Measurements from ENCODE around the gene PPAN.

The PPAN gene

GRCh38 chr19:10104665-10105508, 1.3 kb upstream of the PPAN start:
- peak overlapping the region; percentile 99 to 100 for H3K27ac Mint-ChIP-seq
- peaks cover 88% of the 10 kb centered on the region for H3K4me1 Mint-ChIP-seq
- H3K9me3 Mint-ChIP-seq, result no peaks in the 10 kb centered on the region
- ATAC-seq (peak; percentile 85), DNase-seq (peak; percentile 83 to 92)
- no peaks in the 10 kb centered on the region for H3K27me3 Mint-ChIP-seq
- H3K4me3 Mint-ChIP-seq, result peak overlapping the region; percentile 84 to 89

- DNase-seq, result peak; percentile 91 to 92
- Mint-ChIP-seq H3K27ac (peak overlapping the region; percentile 99 to 100), H3K4me1 (peaks cover 90% of the 10 kb centered on the region), H3K27me3 (no peaks in the 10 kb centered on the region), H3K9me3 (no peaks in the 10 kb centered on the region), H3K4me3 (peak overlapping the region; percentile 84 to 89)
- peak; percentile 65 for ATAC-seq
Observed at GRCh38 chr19:10105509-10106099, 558 bp upstream of the PPAN start.

GRCh38 chr19:10107254-10107653, 1.1 kb downstream of the PPAN start:
- H3K4me1 Mint-ChIP-seq, result peaks cover 90% of the 10 kb centered on the region
- no peaks in the 10 kb centered on the region for H3K9me3 Mint-ChIP-seq
- no peaks in the 10 kb centered on the region for H3K27me3 Mint-ChIP-seq
- DNase-seq (no peak), ATAC-seq (no peak)
- peak overlapping the region; percentile 84 to 89 for H3K4me3 Mint-ChIP-seq
- H3K27ac Mint-ChIP-seq, result peak overlapping the region; percentile 96 to 99

GRCh38 chr19:10107817-10108367, 1.7 kb downstream of the PPAN start:
- H3K9me3 Mint-ChIP-seq, result no peaks in the 10 kb centered on the region
- H3K4me3 Mint-ChIP-seq, result peak overlapping the region; percentile 84 to 89
- H3K4me1 Mint-ChIP-seq, result peaks cover 90% of the 10 kb centered on the region
- H3K27ac Mint-ChIP-seq, result peak overlapping the region; percentile 69 to 96
- no peak for DNase-seq
- no peaks in the 10 kb centered on the region for H3K27me3 Mint-ChIP-seq
- no peak for ATAC-seq

GRCh38 chr19:10109528-10109927, 3.4 kb downstream of the PPAN start:
- H3K9me3 Mint-ChIP-seq, result no peaks in the 10 kb centered on the region
- peak overlapping the region in 1 of 2 donors; percentile 76 for H3K27ac Mint-ChIP-seq

GRCh38 chr19:10110076-10110971, 4.2 kb downstream of the PPAN start:
- Mint-ChIP-seq H3K27me3 (no peaks in the 10 kb centered on the region), H3K27ac (peak overlapping the region; percentile 43 to 70), H3K4me3 (peak overlapping the region; percentile 59 to 87), H3K4me1 (peaks cover 91% of the 10 kb centered on the region), H3K9me3 (no peaks in the 10 kb centered on the region)
- DNase-seq (no peak), ATAC-seq (no peak)

More at GRCh38 chr19:10109528-10109927, 3.4 kb downstream of the PPAN start:
- DNase-seq, result no peak
- Mint-ChIP-seq H3K27me3 (no peaks in the 10 kb centered on the region), H3K4me3 (peak overlapping the region; percentile 40 to 87), H3K4me1 (peaks cover 93% of the 10 kb centered on the region)
- no peak for ATAC-seq

GRCh38 chr19:10110972-10111317, 4.8 kb downstream of the PPAN start:
- Mint-ChIP-seq H3K4me1 (peaks cover 90% of the 10 kb centered on the region), H3K27me3 (no peaks in the 10 kb centered on the region), H3K9me3 (no peaks in the 10 kb centered on the region), H3K27ac (peak overlapping the region; percentile 43 to 70), H3K4me3 (peak overlapping the region; percentile 59 to 87)
- ATAC-seq (no peak), DNase-seq (no peak)

- H3K9me3 Mint-ChIP-seq, result no peaks in the 10 kb centered on the region
- peaks cover 94% of the 10 kb centered on the region for H3K4me1 Mint-ChIP-seq
- no peaks in the 10 kb centered on the region for H3K27me3 Mint-ChIP-seq
- peak within 1 kb of the TSS; percentile 59 to 87 for H3K4me3 Mint-ChIP-seq
- peak within 1 kb of the TSS; percentile 92 to 97 for H3K27ac Mint-ChIP-seq
- peak; percentile 52 to 65 for DNase-seq
- ATAC-seq, result peak; percentile 38
Observed at GRCh38 chr19:10111405-10111811, 5.2 kb downstream of the PPAN start, which contains the start of gene P2RY11. P2RY11 (plus strand) TSS chr19:10111693; CDS start chr19:10111722, 29 bp downstream.

- peak overlapping the region; percentile 92 to 97 for H3K27ac Mint-ChIP-seq
- peaks cover 96% of the 10 kb centered on the region for H3K4me1 Mint-ChIP-seq
- no peaks in the 10 kb centered on the region for H3K9me3 Mint-ChIP-seq
- DNase-seq (peak; percentile 57 to 76), ATAC-seq (peak; percentile 73)
- H3K4me3 Mint-ChIP-seq, result peak overlapping the region; percentile 59 to 87
- H3K27me3 Mint-ChIP-seq, result no peaks in the 10 kb centered on the region
Observed at GRCh38 chr19:10112037-10112761, 6.0 kb downstream of the PPAN start.

GRCh38 chr19:10112895-10113591, 6.9 kb downstream of the PPAN start:
- Mint-ChIP-seq H3K4me1 (peaks cover 94% of the 10 kb centered on the region), H3K27ac (peak overlapping the region; percentile 75 to 84), H3K27me3 (no peaks in the 10 kb centered on the region), H3K4me3 (peak overlapping the region; percentile 59 to 87), H3K9me3 (no peaks in the 10 kb centered on the region)
- peak; percentile 55 for ATAC-seq
- peak; percentile 60 to 66 for DNase-seq

- H3K4me3 Mint-ChIP-seq, result peak overlapping the region in 1 of 2 donors; percentile 62
- DNase-seq (no peak), ATAC-seq (no peak)
- H3K27me3 Mint-ChIP-seq, result no peaks in the 10 kb centered on the region
- no peaks in the 10 kb centered on the region for H3K9me3 Mint-ChIP-seq
- H3K27ac Mint-ChIP-seq, result peak overlapping the region in 1 of 2 donors; percentile 84
- H3K4me1 Mint-ChIP-seq, result peaks cover 94% of the 10 kb centered on the region
Observed at GRCh38 chr19:10113592-10113963, 7.4 kb downstream of the PPAN start.

GRCh38 chr19:10113964-10114650, 7.9 kb downstream of the PPAN start:
- Mint-ChIP-seq H3K27ac (peak overlapping the region in 1 of 2 donors; percentile 95), H3K9me3 (no peaks in the 10 kb centered on the region), H3K4me1 (peaks cover 95% of the 10 kb centered on the region), H3K27me3 (no peaks in the 10 kb centered on the region), H3K4me3 (peak overlapping the region in 1 of 2 donors; percentile 62)
- DNase-seq, result no peak
- ATAC-seq, result no peak

- DNase-seq, result no peak
- no peaks in the 10 kb centered on the region for H3K9me3 Mint-ChIP-seq
- peak overlapping the region in 1 of 2 donors; percentile 95 for H3K27ac Mint-ChIP-seq
- no peak overlapping the region for H3K4me3 Mint-ChIP-seq
- no peak for ATAC-seq
- peaks cover 93% of the 10 kb centered on the region for H3K4me1 Mint-ChIP-seq
- no peaks in the 10 kb centered on the region for H3K27me3 Mint-ChIP-seq
Observed at GRCh38 chr19:10114651-10115391, 8.7 kb downstream of the PPAN start.

Data from stimulated activated naive CD8-positive, alpha-beta T cell treated with anti-CD3 and anti-CD28 coated beads, Interleukin-15, amount 100 ng/mL, for 72 hours (primary cell).